ENCODE results near the gene SNORC. TPM values are rescaled to one million over a fixed set of nuclear protein-coding genes. Genes with fewer than 3 reads are reported as not detected.

SNORC gene
- total and polyA plus RNA-seq, 2 of the 13 experiments (the other 11 are each of a cell fraction or from before 2014, with no cell fraction given), result 59.1 to 86.1 TPM

DNA sequence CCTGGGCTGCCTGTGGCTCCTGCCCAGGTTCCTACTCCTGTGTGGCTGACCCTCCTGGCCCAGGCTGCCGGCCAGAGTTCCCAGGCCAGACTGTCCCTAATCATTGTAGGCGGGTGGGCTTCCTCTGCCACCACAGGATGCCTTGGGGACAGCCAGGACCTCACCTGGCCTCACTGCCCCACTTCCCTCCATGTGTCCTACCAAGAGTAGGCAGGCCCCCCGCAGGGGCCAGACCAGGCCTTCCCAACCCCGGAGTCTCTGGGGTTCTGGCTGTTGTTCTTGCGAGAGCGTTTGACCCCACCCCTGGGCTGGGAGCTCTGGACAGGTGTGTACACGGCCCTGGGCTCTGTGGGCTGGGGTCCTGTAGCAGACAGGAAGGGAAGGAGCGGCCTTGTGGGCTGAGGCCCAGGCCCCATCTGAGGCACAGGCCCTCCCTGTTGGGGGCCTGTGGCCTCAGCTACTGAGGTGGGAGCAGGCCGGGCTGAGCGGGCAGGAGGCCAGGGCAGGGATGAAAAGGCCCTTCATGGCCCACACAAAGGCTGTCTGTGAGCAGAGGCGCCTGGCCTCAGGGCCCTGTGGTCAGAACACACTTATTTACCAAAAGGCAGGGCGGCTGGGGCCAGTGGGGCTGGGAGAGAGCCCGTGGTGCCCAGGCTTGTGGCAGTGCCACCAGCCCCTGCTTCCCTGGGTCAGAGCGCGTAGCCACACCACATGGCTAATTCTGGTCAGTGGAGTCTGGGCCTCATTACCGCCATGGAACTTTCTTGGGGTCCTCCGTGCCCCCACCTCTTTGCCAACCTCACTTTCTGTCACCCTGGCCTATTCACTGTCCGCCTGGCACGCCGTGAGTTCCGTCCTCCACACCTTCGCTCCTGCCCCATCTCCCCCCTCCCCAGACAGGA, 2.0 kb downstream of the SNORC start (continued):
- no peak for TF ChIP-seq DMAP1 (CRISPR knock-in tag; IDR thresholded peaks at IDR 0.05)
- TF ChIP-seq, protein P1, sequence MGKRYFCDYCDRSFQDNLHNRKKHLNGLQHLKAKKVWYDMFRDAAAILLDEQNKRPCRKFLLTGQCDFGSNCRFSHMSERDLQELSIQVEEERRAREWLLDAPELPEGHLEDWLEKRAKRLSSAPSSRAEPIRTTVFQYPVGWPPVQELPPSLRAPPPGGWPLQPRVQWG (CRISPR knock-in tag; IDR thresholded peaks at IDR 0.05; ENCODE audit: borderline replicate concordance, low read depth), result no peak
- TF ChIP-seq, protein P2, sequence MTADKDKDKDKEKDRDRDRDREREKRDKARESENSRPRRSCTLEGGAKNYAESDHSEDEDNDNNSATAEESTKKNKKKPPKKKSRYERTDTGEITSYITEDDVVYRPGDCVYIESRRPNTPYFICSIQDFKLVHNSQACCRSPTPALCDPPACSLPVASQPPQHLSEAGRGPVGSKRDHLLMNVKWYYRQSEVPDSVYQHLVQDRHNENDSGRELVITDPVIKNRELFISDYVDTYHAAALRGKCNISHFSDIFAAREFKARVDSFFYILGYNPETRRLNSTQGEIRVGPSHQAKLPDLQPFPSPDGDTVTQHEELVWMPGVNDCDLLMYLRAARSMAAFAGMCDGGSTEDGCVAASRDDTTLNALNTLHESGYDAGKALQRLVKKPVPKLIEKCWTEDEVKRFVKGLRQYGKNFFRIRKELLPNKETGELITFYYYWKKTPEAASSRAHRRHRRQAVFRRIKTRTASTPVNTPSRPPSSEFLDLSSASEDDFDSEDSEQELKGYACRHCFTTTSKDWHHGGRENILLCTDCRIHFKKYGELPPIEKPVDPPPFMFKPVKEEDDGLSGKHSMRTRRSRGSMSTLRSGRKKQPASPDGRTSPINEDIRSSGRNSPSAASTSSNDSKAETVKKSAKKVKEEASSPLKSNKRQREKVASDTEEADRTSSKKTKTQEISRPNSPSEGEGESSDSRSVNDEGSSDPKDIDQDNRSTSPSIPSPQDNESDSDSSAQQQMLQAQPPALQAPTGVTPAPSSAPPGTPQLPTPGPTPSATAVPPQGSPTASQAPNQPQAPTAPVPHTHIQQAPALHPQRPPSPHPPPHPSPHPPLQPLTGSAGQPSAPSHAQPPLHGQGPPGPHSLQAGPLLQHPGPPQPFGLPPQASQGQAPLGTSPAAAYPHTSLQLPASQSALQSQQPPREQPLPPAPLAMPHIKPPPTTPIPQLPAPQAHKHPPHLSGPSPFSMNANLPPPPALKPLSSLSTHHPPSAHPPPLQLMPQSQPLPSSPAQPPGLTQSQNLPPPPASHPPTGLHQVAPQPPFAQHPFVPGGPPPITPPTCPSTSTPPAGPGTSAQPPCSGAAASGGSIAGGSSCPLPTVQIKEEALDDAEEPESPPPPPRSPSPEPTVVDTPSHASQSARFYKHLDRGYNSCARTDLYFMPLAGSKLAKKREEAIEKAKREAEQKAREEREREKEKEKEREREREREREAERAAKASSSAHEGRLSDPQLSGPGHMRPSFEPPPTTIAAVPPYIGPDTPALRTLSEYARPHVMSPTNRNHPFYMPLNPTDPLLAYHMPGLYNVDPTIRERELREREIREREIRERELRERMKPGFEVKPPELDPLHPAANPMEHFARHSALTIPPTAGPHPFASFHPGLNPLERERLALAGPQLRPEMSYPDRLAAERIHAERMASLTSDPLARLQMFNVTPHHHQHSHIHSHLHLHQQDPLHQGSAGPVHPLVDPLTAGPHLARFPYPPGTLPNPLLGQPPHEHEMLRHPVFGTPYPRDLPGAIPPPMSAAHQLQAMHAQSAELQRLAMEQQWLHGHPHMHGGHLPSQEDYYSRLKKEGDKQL (CRISPR knock-in tag; IDR thresholded peaks at IDR 0.05; ENCODE audit: low read depth), result peak; percentile 7; the same call in 1 of the 2 replicates
- no peak for TF ChIP-seq NFE2L2 (IDR thresholded peaks at IDR 0.05; ENCODE audit: low read length)
- no peak for TF ChIP-seq RFX1 (IDR thresholded peaks at IDR 0.05)
- TF ChIP-seq, protein P3, sequence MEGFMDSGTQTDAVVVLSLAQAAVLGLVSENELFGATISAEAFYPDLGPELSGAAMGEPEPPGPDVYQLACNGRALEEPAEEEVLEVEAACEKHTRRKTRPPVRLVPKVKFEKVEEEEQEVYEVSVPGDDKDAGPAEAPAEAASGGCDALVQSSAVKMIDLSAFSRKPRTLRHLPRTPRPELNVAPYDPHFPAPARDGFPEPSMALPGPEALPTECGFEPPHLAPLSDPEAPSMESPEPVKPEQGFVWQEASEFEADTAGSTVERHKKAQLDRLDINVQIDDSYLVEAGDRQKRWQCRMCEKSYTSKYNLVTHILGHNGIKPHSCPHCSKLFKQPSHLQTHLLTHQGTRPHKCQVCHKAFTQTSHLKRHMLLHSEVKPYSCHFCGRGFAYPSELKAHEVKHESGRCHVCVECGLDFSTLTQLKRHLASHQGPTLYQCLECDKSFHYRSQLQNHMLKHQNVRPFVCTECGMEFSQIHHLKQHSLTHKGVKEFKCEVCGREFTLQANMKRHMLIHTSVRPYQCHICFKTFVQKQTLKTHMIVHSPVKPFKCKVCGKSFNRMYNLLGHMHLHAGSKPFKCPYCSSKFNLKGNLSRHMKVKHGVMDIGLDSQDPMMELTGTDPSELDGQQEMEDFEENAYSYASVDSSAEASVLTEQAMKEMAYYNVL (CRISPR knock-in tag; IDR thresholded peaks at IDR 0.05; ENCODE audit: borderline replicate concordance), result peak; percentile 69; the same call in 1 of the 2 replicates
- TF ChIP-seq JDP2 (CRISPR knock-in tag; IDR thresholded peaks at IDR 0.05; ENCODE audit: borderline replicate concordance), result no peak
- TF ChIP-seq NCOA1 (CRISPR knock-in tag; IDR thresholded peaks at IDR 0.05), result no peak
- no peak; the same call in 1 of the 2 replicates for TF ChIP-seq ZNF484 (CRISPR knock-in tag; IDR thresholded peaks at IDR 0.05; ENCODE audit: borderline replicate concordance, low read depth)
- TF ChIP-seq, protein P4, sequence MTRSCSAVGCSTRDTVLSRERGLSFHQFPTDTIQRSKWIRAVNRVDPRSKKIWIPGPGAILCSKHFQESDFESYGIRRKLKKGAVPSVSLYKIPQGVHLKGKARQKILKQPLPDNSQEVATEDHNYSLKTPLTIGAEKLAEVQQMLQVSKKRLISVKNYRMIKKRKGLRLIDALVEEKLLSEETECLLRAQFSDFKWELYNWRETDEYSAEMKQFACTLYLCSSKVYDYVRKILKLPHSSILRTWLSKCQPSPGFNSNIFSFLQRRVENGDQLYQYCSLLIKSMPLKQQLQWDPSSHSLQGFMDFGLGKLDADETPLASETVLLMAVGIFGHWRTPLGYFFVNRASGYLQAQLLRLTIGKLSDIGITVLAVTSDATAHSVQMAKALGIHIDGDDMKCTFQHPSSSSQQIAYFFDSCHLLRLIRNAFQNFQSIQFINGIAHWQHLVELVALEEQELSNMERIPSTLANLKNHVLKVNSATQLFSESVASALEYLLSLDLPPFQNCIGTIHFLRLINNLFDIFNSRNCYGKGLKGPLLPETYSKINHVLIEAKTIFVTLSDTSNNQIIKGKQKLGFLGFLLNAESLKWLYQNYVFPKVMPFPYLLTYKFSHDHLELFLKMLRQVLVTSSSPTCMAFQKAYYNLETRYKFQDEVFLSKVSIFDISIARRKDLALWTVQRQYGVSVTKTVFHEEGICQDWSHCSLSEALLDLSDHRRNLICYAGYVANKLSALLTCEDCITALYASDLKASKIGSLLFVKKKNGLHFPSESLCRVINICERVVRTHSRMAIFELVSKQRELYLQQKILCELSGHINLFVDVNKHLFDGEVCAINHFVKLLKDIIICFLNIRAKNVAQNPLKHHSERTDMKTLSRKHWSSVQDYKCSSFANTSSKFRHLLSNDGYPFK (CRISPR knock-in tag; IDR thresholded peaks at IDR 0.05; ENCODE audit: borderline replicate concordance), result no peak; the same call in 1 of the 2 replicates
- peak; percentile 63; the same call in 1 of the 2 replicates for TF ChIP-seq ZNF33B (CRISPR knock-in tag; IDR thresholded peaks at IDR 0.05)
- no peak for TF ChIP-seq MZF1 (CRISPR knock-in tag; IDR thresholded peaks at IDR 0.05; ENCODE audit: borderline replicate concordance)
- peak; percentile 84 for TF ChIP-seq ARID2 (CRISPR knock-in tag; IDR thresholded peaks at IDR 0.05; ENCODE audit: borderline replicate concordance)
- TF ChIP-seq, protein P5, sequence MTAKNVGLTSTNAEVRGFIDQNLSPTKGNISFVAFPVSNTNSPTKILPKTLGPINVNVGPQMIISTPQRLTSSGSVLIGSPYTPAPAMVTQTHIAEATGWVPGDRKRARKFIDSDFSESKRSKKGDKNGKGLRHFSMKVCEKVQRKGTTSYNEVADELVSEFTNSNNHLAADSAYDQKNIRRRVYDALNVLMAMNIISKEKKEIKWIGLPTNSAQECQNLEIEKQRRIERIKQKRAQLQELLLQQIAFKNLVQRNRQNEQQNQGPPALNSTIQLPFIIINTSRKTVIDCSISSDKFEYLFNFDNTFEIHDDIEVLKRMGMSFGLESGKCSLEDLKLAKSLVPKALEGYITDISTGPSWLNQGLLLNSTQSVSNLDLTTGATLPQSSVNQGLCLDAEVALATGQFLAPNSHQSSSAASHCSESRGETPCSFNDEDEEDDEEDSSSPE (CRISPR knock-in tag; IDR thresholded peaks at IDR 0.05), result peak; percentile 38; the same call in 1 of the 2 replicates
- no peak; the same call in 1 of the 2 replicates for TF ChIP-seq ZNF232 (CRISPR knock-in tag; IDR thresholded peaks at IDR 0.05; ENCODE audit: borderline replicate concordance)
